Measurements from ENCODE around the gene ERVFRD-1.

Gene ERVFRD-1

DNA sequence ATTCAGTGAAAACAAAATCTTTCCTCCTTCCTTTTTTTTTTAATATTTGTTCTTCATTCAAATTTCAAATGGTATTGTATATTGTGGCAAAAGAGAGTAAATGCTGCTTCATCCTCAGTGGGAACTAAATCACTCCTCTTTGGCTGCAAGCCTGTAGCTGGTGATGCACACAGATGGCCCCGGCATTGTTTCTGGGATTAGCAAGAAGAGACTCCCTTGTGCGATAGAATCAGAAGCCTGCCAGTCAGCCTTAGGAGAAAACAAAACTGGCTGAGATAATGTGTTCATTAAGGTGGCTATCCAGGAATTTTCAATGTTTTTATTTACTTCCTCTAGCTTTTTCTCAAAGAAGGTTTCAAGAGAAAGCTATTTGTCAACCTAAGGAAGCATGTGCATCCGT, 46.7 kb downstream of the ERVFRD-1 start:
- H3K27me3 ChIP-seq (ENCODE audit: insufficient read depth, poor library complexity, severe bottlenecking): no peaks in the 10 kb centered on the region
- TF ChIP-seq, protein P1, sequence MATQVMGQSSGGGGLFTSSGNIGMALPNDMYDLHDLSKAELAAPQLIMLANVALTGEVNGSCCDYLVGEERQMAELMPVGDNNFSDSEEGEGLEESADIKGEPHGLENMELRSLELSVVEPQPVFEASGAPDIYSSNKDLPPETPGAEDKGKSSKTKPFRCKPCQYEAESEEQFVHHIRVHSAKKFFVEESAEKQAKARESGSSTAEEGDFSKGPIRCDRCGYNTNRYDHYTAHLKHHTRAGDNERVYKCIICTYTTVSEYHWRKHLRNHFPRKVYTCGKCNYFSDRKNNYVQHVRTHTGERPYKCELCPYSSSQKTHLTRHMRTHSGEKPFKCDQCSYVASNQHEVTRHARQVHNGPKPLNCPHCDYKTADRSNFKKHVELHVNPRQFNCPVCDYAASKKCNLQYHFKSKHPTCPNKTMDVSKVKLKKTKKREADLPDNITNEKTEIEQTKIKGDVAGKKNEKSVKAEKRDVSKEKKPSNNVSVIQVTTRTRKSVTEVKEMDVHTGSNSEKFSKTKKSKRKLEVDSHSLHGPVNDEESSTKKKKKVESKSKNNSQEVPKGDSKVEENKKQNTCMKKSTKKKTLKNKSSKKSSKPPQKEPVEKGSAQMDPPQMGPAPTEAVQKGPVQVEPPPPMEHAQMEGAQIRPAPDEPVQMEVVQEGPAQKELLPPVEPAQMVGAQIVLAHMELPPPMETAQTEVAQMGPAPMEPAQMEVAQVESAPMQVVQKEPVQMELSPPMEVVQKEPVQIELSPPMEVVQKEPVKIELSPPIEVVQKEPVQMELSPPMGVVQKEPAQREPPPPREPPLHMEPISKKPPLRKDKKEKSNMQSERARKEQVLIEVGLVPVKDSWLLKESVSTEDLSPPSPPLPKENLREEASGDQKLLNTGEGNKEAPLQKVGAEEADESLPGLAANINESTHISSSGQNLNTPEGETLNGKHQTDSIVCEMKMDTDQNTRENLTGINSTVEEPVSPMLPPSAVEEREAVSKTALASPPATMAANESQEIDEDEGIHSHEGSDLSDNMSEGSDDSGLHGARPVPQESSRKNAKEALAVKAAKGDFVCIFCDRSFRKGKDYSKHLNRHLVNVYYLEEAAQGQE (IDR thresholded peaks at IDR 0.05; ENCODE audit: insufficient replicate concordance, low read depth): no peak
- H3K4me3 ChIP-seq (replicated peaks; ENCODE audit: insufficient read depth, low read length): no peak overlapping the region
- H3K27ac ChIP-seq (replicated peaks): no peak overlapping the region
- no peak for DNase-seq (ENCODE audit: low read depth in 1 of 2, low spot score in 1 of 2)

DNA sequence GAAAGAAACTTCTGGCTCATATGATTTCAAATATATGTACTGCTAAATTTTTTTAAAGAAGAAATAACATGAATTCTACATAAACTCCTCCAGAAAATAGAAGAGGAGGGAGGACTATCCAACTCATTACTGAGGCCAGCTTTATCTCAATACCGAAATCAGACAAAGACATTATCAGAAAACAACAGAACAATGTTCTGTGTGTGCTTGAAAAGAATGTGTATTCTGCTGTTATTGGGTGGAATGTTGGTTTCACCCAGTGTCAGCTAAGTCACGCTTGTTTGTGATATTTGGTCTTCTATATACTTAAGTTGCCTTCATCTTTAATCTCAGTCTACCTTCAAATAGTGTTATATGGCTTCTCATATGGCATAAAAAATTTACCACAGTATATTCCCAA, 48.8 kb downstream of the ERVFRD-1 start:
- H3K4me3 ChIP-seq (replicated peaks; ENCODE audit: insufficient read depth, low read length): no peak overlapping the region
- H3K27ac ChIP-seq (replicated peaks): no peak overlapping the region
- TF ChIP-seq GABPA (IDR thresholded peaks at IDR 0.05; ENCODE audit: low read depth) (no peak), POLR2AphosphoS5 (IDR thresholded peaks at IDR 0.05; ENCODE audit: low read depth) (no peak), SPI1 (IDR thresholded peaks at IDR 0.05; ENCODE audit: borderline replicate concordance, low read depth) (no peak)
- TF ChIP-seq, protein P2, sequence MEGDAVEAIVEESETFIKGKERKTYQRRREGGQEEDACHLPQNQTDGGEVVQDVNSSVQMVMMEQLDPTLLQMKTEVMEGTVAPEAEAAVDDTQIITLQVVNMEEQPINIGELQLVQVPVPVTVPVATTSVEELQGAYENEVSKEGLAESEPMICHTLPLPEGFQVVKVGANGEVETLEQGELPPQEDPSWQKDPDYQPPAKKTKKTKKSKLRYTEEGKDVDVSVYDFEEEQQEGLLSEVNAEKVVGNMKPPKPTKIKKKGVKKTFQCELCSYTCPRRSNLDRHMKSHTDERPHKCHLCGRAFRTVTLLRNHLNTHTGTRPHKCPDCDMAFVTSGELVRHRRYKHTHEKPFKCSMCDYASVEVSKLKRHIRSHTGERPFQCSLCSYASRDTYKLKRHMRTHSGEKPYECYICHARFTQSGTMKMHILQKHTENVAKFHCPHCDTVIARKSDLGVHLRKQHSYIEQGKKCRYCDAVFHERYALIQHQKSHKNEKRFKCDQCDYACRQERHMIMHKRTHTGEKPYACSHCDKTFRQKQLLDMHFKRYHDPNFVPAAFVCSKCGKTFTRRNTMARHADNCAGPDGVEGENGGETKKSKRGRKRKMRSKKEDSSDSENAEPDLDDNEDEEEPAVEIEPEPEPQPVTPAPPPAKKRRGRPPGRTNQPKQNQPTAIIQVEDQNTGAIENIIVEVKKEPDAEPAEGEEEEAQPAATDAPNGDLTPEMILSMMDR (IDR thresholded peaks at IDR 0.05; ENCODE audit: insufficient read depth, low read length): no peak
- TF ChIP-seq, protein P1 (IDR thresholded peaks at IDR 0.05; ENCODE audit: insufficient replicate concordance, low read depth): no peak
- no peaks in the 10 kb centered on the region for H3K27me3 ChIP-seq (ENCODE audit: insufficient read depth, poor library complexity, severe bottlenecking)
- DNase-seq (ENCODE audit: low read depth in 1 of 2, low spot score in 1 of 2): no peak

DNA sequence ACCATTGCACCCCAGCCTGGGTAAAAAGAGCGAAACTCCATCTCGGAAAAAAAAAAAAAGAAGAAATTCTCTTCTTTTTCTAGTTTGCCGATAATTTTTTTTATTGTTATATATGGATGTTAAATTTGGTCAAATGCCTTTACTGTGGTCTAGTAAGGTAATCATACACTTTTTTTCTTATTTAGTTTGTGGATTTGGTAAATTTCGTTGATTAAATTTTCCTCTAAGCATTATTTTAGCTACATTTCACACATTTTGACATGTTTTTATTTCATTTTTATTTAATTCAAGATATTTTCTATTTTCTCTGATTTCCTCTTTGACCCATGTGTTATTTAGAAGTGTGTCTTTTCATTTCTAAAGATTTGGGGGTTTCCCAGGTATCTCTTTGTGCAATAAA, 49.4 kb downstream of the ERVFRD-1 start:
- DNase-seq (ENCODE audit: low read depth in 1 of 2, low spot score in 1 of 2): no peak
- H3K4me3 ChIP-seq (replicated peaks; ENCODE audit: insufficient read depth, low read length): no peak overlapping the region
- H3K27me3 ChIP-seq (ENCODE audit: insufficient read depth, poor library complexity, severe bottlenecking): no peaks in the 10 kb centered on the region
- H3K27ac ChIP-seq (replicated peaks): no peak overlapping the region
- no peak for TF ChIP-seq POLR2AphosphoS5 (IDR thresholded peaks at IDR 0.05; ENCODE audit: low read depth)
- TF ChIP-seq, protein P2 (IDR thresholded peaks at IDR 0.05; ENCODE audit: insufficient read depth, low read length): no peak
- TF ChIP-seq SPI1 (IDR thresholded peaks at IDR 0.05; ENCODE audit: borderline replicate concordance, low read depth): no peak
- TF ChIP-seq, protein P1 (IDR thresholded peaks at IDR 0.05; ENCODE audit: insufficient replicate concordance, low read depth): no peak
- TF ChIP-seq GABPA (IDR thresholded peaks at IDR 0.05; ENCODE audit: low read depth): no peak

DNA sequence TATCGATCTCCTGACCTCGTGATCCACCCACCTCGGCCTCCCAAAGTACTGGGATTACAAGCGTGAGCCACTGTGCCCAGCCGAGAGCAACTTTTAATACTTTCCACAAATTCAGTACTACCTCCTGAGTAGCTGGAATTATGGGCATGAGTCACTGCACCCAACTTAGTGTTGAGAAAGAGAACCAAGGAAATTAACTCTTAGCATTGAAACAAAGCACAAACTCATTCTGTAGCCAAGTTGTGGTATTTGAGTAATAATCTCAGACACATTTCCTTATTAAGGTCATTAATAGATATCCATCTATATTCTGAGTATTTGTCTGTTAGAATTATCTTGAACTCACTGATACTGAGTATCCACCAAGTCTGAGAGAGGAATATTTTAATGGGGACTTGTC, 53.1 kb downstream of the ERVFRD-1 start:
- Histone ChIP-seq H3K27ac (replicated peaks) (no peak overlapping the region), H3K4me3 (replicated peaks; ENCODE audit: insufficient read depth, low read length) (no peak overlapping the region), H3K27me3 (ENCODE audit: insufficient read depth, poor library complexity, severe bottlenecking) (no peaks in the 10 kb centered on the region)
- DNase-seq (ENCODE audit: low read depth in 1 of 2, low spot score in 1 of 2): no peak
- TF ChIP-seq, protein P2 (IDR thresholded peaks at IDR 0.05; ENCODE audit: insufficient read depth, low read length): no peak
- no peak for TF ChIP-seq SPI1 (IDR thresholded peaks at IDR 0.05; ENCODE audit: borderline replicate concordance, low read depth)
- TF ChIP-seq POLR2AphosphoS5 (IDR thresholded peaks at IDR 0.05; ENCODE audit: low read depth): no peak
- TF ChIP-seq, protein P1 (IDR thresholded peaks at IDR 0.05; ENCODE audit: insufficient replicate concordance, low read depth): no peak
- no peak for TF ChIP-seq GABPA (IDR thresholded peaks at IDR 0.05; ENCODE audit: low read depth)
